Activated CD8-positive, alpha-beta T cell treated with anti-CD3 and anti-CD28 coated beads for 36 hours (primary cell): ENCODE measurements around the gene GATA6. TPM values are rescaled to one million over a fixed set of nuclear protein-coding genes. Genes with fewer than 3 reads are reported as not detected.

Experiments used
- ATAC-seq: fragments of 200-7000 bp; cut with Tn5 transposase; one replicate; pipeline ENCODE4 v1.10.0; 2021; ENCODE audit warnings: mild to moderate bottlenecking, moderate library complexity
- CTCF ChIA-PET: fragments of 350-600 bp; sonication (Branson Sonifier 250); formaldehyde crosslinking; loops from one replicate; lab custom pipeline; 2021; ENCODE audit warnings: antibody characterized with exemption; lab: Charles Lee
- POLR2A ChIA-PET: fragments of 350-600 bp; sonication (Branson Sonifier 250); formaldehyde crosslinking; loops from one replicate; lab custom pipeline; 2021; ENCODE audit warnings: antibody characterized with exemption; lab: Charles Lee
- DNase-seq: peaks from one replicate; pipeline ENCODE4 v3.0.0-alpha.2; 2020
- H3K27ac Mint-ChIP-seq: one replicate; pipeline ENCODE4 v1.8.0; 2021; ENCODE audit warnings: mild to moderate bottlenecking, mixed read lengths
- H3K27me3 Mint-ChIP-seq: one replicate; pipeline ENCODE4 v1.8.0; 2021; ENCODE audit warnings: mixed read lengths
- H3K36me3 Mint-ChIP-seq: one replicate; pipeline ENCODE4 v1.8.0; 2021; ENCODE audit warnings: low read depth, mixed read lengths
- H3K4me1 Mint-ChIP-seq: one replicate; pipeline ENCODE4 v1.8.0; 2021; ENCODE audit warnings: low read depth, mixed read lengths
- H3K4me3 Mint-ChIP-seq: one replicate; pipeline ENCODE4 v1.8.0; 2021; ENCODE audit warnings: mild to moderate bottlenecking, moderate library complexity, mixed read lengths
- H3K9me3 Mint-ChIP-seq: one replicate; pipeline ENCODE4 v1.8.0; 2021; ENCODE audit warnings: mixed read lengths
- CTCF ChIP-seq: fragments of 200-600 bp; IDR thresholded peaks from one replicate; pipeline ENCODE4 v1.8.0; 2022; ENCODE audit warnings: antibody characterized with exemption, mild to moderate bottlenecking
- intact Hi-C: fragments of 100-400 bp; cut with micrococcal nuclease; formaldehyde crosslinking; loops from one replicate; pipeline ENCODE4 v1.10.0; 2022
- total RNA-seq, 2 experiments: library from RNA; stranded (reverse); gene quantifications; one replicate each; pipeline ENCODE4 v1.2.3, GENCODE V29; 2021

GATA6 gene
- total RNA-seq, 2 experiments from 2014 or later = not detected

GRCh38 chr18:22165603-22166068, 3.8 kb upstream of the GATA6 start:
- Mint-ChIP-seq H3K36me3 (no peaks in the 10 kb centered on the region), H3K9me3 (no peaks in the 10 kb centered on the region), H3K27ac (no peak overlapping the region), H3K4me3 (no peak overlapping the region), H3K4me1 (peaks cover 22% of the 10 kb centered on the region), H3K27me3 (peaks cover 63% of the 10 kb centered on the region)
- TF ChIP-seq CTCF = no peak
- CTCF ChIA-PET = no interaction called here
- intact Hi-C loops = loop anchor here (5.0 kb wide), 1 partner anchor 397 kb away; no protein-coding TSS in a partner anchor
- no peak for ATAC-seq
- POLR2A ChIA-PET = no interaction called here
- DNase-seq = no peak

GRCh38 chr18:22166069-22166950, 3.1 kb upstream of the GATA6 start:
- Mint-ChIP-seq H3K27me3 (peaks cover 67% of the 10 kb centered on the region), H3K4me1 (peaks cover 23% of the 10 kb centered on the region), H3K36me3 (no peaks in the 10 kb centered on the region), H3K27ac (no peak overlapping the region), H3K9me3 (no peaks in the 10 kb centered on the region), H3K4me3 (no peak overlapping the region)
- intact Hi-C loops = loop anchor here (5.0 kb wide), 1 partner anchor 396 kb away; no protein-coding TSS in a partner anchor
- CTCF ChIA-PET = no interaction called here
- TF ChIP-seq CTCF = no peak
- no peak for ATAC-seq
- DNase-seq = no peak
- POLR2A ChIA-PET = no interaction called here

GRCh38 chr18:22167091-22167470, 2.3 kb upstream of the GATA6 start:
- Mint-ChIP-seq H3K4me3 (no peak overlapping the region), H3K27me3 (peaks cover 67% of the 10 kb centered on the region), H3K36me3 (no peaks in the 10 kb centered on the region), H3K4me1 (peaks cover 23% of the 10 kb centered on the region), H3K9me3 (no peaks in the 10 kb centered on the region), H3K27ac (no peak overlapping the region)
- ATAC-seq (no peak), DNase-seq (no peak)
- ChIA-PET POLR2A (no interaction called here), CTCF (no interaction called here)
- no peak for TF ChIP-seq CTCF
- intact Hi-C loops = loop anchor here (5.0 kb wide), 1 partner anchor 395 kb away; no protein-coding TSS in a partner anchor

- H3K9me3 Mint-ChIP-seq = no peaks in the 10 kb centered on the region
- no peak for ATAC-seq
- no peak overlapping the region for H3K27ac Mint-ChIP-seq
- H3K4me3 Mint-ChIP-seq = no peak overlapping the region
- TF ChIP-seq CTCF = no peak
- DNase-seq = no peak
- ChIA-PET POLR2A (no interaction called here), CTCF (no interaction called here)
- H3K27me3 Mint-ChIP-seq = peaks cover 70% of the 10 kb centered on the region
- no peaks in the 10 kb centered on the region for H3K36me3 Mint-ChIP-seq
- H3K4me1 Mint-ChIP-seq = peaks cover 23% of the 10 kb centered on the region
- intact Hi-C loops = loop anchor here (5.0 kb wide), 1 partner anchor 395 kb away; no protein-coding TSS in a partner anchor
Measured at GRCh38 chr18:22167471-22168241, 1.7 kb upstream of the GATA6 start.
